K562 (cell line): Measurements from ENCODE around the gene ZNF24. TPM values are rescaled to one million over a fixed set of nuclear protein-coding genes. Genes with fewer than 3 reads are reported as not detected.
A peak's percentile ranks its signal among the peaks of the same experiment; 100 is the strongest.

ENCODE experiments used
- ATF7 ChIP-seq: fragments of 450-650 bp; IDR thresholded peaks from 2 replicates; pipeline ENCODE4 v1.7.1; 2014; ENCODE audit warnings: mild to moderate bottlenecking, moderate library complexity
- CBFA2T3 ChIP-seq: fragments of 450-650 bp; IDR thresholded peaks from 2 replicates; pipeline ENCODE4 v1.6.1; 2017
- DACH1 ChIP-seq: fragments of 450-650 bp; IDR thresholded peaks from 2 replicates; pipeline ENCODE4 v1.6.1; 2018; ENCODE audit not compliant: partially characterized antibody
- ELF2 ChIP-seq: fragments of 250-450 bp; sonication (Bioruptor Pico); IDR thresholded peaks from 2 replicates; pipeline ENCODE4 v1.5.0; 2021; ENCODE audit warnings: mild to moderate bottlenecking
- NCOA1 ChIP-seq: fragments of 450-650 bp; IDR thresholded peaks from 2 replicates; pipeline ENCODE4 v1.6.1; 2016; ENCODE audit warnings: low read depth
- REST ChIP-seq, 2 experiments: fragments of 450-650 bp; formaldehyde crosslinking in 1 of 2; IDR thresholded peaks; 2 replicates each; pipeline versions ENCODE4 v1.4.0 to v1.6.1; 2014 to 2020; ENCODE audit warnings: mild to moderate bottlenecking in 2 of 2, borderline replicate concordance in 1 of 2, low read depth in 1 of 2
- ZBTB26 ChIP-seq: fragments of 450-650 bp; formaldehyde crosslinking; IDR thresholded peaks from 2 replicates; pipeline ENCODE4 v1.4.0; 2022; ENCODE audit warnings: missing genetic modification characterization
- ZMIZ1 ChIP-seq, 2 experiments: fragments of 150-350 bp in 1 of 2; IDR thresholded peaks; 2 replicates each; pipeline ENCODE4 v1.6.1; 2012 to 2016; ENCODE audit warnings: low read depth in 2 of 2, low read length in 2 of 2, mild to moderate bottlenecking in 1 of 2, moderate library complexity in 1 of 2
- ZNF143 ChIP-seq: sonication (generic); formaldehyde crosslinking; IDR thresholded peaks from 2 replicates; pipeline ENCODE4 v1.9.0; 2022; ENCODE audit warnings: mild to moderate bottlenecking, missing genetic modification reagents
- ZNF280A ChIP-seq: fragments of 450-650 bp; IDR thresholded peaks from 2 replicates; pipeline ENCODE4 v1.6.1; 2018; ENCODE audit warnings: mild to moderate bottlenecking, low read depth; ENCODE audit not compliant: partially characterized antibody
- polyA plus RNA-seq, 8 experiments: library from polyadenylated mRNA; depleted of rRNA in 4 of 8; stranded (reverse) in 5 of 8; unstranded in 3 of 8; fragments of >200 nt; fragmentation: Nextera tagmentation in 2 of 8; fragmentation: Illumina TruSeq in 1 of 8; extraction: Ambion mirVana in 2 of 8; extraction: Trizol in 1 of 8; gene quantifications; 2 replicates each; pipeline versions ENCODE4 v1.2.1 to v1.2.3, GENCODE V29; 2011 to 2014; ENCODE audit warnings: inconsistent platforms in 1 of 8, missing spikeins in 1 of 8
- total RNA-seq, 7 experiments: library from RNA; depleted of rRNA in 6 of 7; stranded (reverse); fragments of >200 nt in 6 of 7; fragmentation: Illumina TruSeq in 2 of 7; extraction: Trizol in 2 of 7; gene quantifications; 2 replicates each; pipeline versions ENCODE4 v1.2.1 to v1.2.3, GENCODE V29; 2011 to 2021; ENCODE audit warnings: low replicate concordance in 1 of 7

Gene ZNF24
- total and polyA plus RNA-seq, 9 of the 15 experiments (the other 6 are each of a cell fraction or from before 2014, with no cell fraction given), result 35.7 to 72.8 (median 54.1) TPM

GRCh38 chr18:35343936-35344735 is at the start of gene ZNF24 (continued):
- 0 out of 4 replicates have a peak, but pooled peaks of 1 of the 2 experiments have one; percentile 45 for TF ChIP-seq ZMIZ1 (IDR thresholded peaks at IDR 0.05; ENCODE audit: low read depth in 2 of 2, low read length in 2 of 2)
- TF ChIP-seq ZBTB26, result peak; percentile 34; the same call in 1 of the 2 replicates
- TF ChIP-seq ELF2 (CRISPR knock-in tag), result peak; percentile 84
- TF ChIP-seq CBFA2T3, result no peak
- peak; percentile 49; the same call in 1 of the 2 replicates for TF ChIP-seq NCOA1
- no peak for TF ChIP-seq REST (IDR thresholded peaks at IDR 0.05; ENCODE audit: borderline replicate concordance)
- TF ChIP-seq REST (CRISPR knock-in tag; IDR thresholded peaks at IDR 0.05; ENCODE audit: low read depth), result peak; percentile 71; the same call in 1 of the 2 replicates
- TF ChIP-seq ZNF280A, result no peak
- peak; percentile 92 for TF ChIP-seq ZNF143 (CRISPR knock-in tag)
- TF ChIP-seq ATF7, result peak; percentile 94
- no peak for TF ChIP-seq DACH1
